Measurements from ENCODE around the gene ANGPT4.

Gene ANGPT4

GRCh38 chr20:916125-916799 is at the start of gene ANGPT4:
Gene ANGPT4 (minus strand): TSS chr20:916334. CDS start chr20:916214, 120 bp downstream.
- POLR2A ChIA-PET: no interaction called here
- H3K4me3 ChIP-seq (ENCODE audit: low read depth, low read length): no peak within 1 kb of the TSS
- TF ChIP-seq CTCF (IDR thresholded peaks at IDR 0.05; ENCODE audit: insufficient read depth, low read length, missing control alignments): no peak
- CTCF ChIA-PET: no interaction called here
- no peak for DNase-seq (ENCODE audit: low read depth, low spot score)

- H3K4me3 ChIP-seq (ENCODE audit: low read depth, low read length): no peak overlapping the region
- ChIA-PET POLR2A (no interaction called here), CTCF (interaction anchor here (1.2 to 3.0 kb wide), 2 partner anchors 9 to 148 kb away, joined by 5 to 20 read pairs; no protein-coding TSS in a partner anchor)
- no peak for TF ChIP-seq CTCF (IDR thresholded peaks at IDR 0.05; ENCODE audit: insufficient read depth, low read length, missing control alignments)
- no peak for DNase-seq (ENCODE audit: low read depth, low spot score)
Measured at GRCh38 chr20:963795-964194, 47.7 kb upstream of the ANGPT4 start.

- ChIA-PET CTCF (interaction anchor here (0.7 to 3.0 kb wide), 3 partner anchors 10 to 147 kb away, joined by 3 to 20 read pairs (median 5); no protein-coding TSS in a partner anchor), POLR2A (no interaction called here)
- no peak overlapping the region for H3K4me3 ChIP-seq (ENCODE audit: low read depth, low read length)
- TF ChIP-seq CTCF (IDR thresholded peaks at IDR 0.05; ENCODE audit: insufficient read depth, low read length, missing control alignments): no peak
- DNase-seq (ENCODE audit: low read depth, low spot score): no peak
Measured at GRCh38 chr20:962683-963082, 46.5 kb upstream of the ANGPT4 start.

- ChIA-PET CTCF (interaction anchor here (0.7 to 3.0 kb wide), 2 partner anchors 9 to 146 kb away, joined by 3 to 20 read pairs; no protein-coding TSS in a partner anchor), POLR2A (no interaction called here)
Measured at GRCh38 chr20:962223-962622, 46.1 kb upstream of the ANGPT4 start.

GRCh38 chr20:961768-962167 is 45.6 kb upstream of the ANGPT4 start:
- ChIA-PET POLR2A (no interaction called here), CTCF (interaction anchor here (3.0 kb wide), 1 partner anchor 146 kb away, joined by 20 read pairs; no protein-coding TSS in a partner anchor)
- DNase-seq (ENCODE audit: low read depth, low spot score): no peak
- no peak overlapping the region for H3K4me3 ChIP-seq (ENCODE audit: low read depth, low read length)
- TF ChIP-seq CTCF (IDR thresholded peaks at IDR 0.05; ENCODE audit: insufficient read depth, low read length, missing control alignments): no peak

More at GRCh38 chr20:962223-962622, 46.1 kb upstream of the ANGPT4 start:
- no peak for TF ChIP-seq CTCF (IDR thresholded peaks at IDR 0.05; ENCODE audit: insufficient read depth, low read length, missing control alignments)
- H3K4me3 ChIP-seq (ENCODE audit: low read depth, low read length): no peak overlapping the region
- DNase-seq (ENCODE audit: low read depth, low spot score): no peak

- POLR2A ChIA-PET: interaction anchor here (0.5 kb wide), 1 partner anchor 127 kb away, joined by 3 read pairs; the partner anchor contains the start of gene FAM110A
- CTCF ChIA-PET: interaction anchor here (8.6 kb wide), 1 partner anchor 142 kb away, joined by 355 read pairs; no protein-coding TSS in a partner anchor
- DNase-seq (ENCODE audit: low read depth, low spot score): no peak
Measured at GRCh38 chr20:959996-960615, 44.0 kb upstream of the ANGPT4 start.

More at GRCh38 chr20:959996-960615, 44.0 kb upstream of the ANGPT4 start:
- H3K4me3 ChIP-seq (ENCODE audit: low read depth, low read length): no peak overlapping the region
- TF ChIP-seq CTCF (IDR thresholded peaks at IDR 0.05; ENCODE audit: insufficient read depth, low read length, missing control alignments): no peak
